NB4 (cell line): ENCODE measurements around the gene PTCH1.

Experiments
- POLR2A ChIP-seq: IDR thresholded peaks from 2 replicates; pipeline ENCODE4 v1.6.1; 2011; ENCODE audit warnings: mild to moderate bottlenecking; ENCODE audit not compliant: insufficient read length; ENCODE audit errors: extremely low read depth
- TF ChIP-seq, protein P1 (sequence below): IDR thresholded peaks from one replicate; pipeline ENCODE4 v1.5.1; 2012; ENCODE audit warnings: low read depth, low read length
- TF ChIP-seq, protein P2 (sequence below): IDR thresholded peaks from 2 replicates; pipeline ENCODE4 v1.6.1; 2011; ENCODE audit warnings: low read depth, low read length

DNA sequence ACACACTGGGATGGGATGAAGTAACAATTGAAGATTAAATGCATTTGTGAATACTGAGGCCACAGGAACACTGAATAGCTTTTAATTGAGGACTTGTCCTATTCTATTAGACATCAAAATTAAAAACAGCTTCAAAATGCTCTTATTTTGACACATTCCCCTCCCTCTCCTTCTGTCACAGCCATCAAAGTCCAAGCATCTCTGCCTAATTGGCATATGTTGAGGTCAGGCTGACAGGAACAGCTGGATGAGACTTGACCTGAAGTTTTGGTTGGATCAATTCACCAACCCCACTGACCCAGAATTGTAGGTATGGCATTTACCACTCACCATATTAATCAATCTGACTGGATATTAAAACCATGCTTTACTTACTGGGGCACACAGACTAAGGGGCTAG lies 96.3 kb downstream of the PTCH1 start:
- TF ChIP-seq, protein P1, sequence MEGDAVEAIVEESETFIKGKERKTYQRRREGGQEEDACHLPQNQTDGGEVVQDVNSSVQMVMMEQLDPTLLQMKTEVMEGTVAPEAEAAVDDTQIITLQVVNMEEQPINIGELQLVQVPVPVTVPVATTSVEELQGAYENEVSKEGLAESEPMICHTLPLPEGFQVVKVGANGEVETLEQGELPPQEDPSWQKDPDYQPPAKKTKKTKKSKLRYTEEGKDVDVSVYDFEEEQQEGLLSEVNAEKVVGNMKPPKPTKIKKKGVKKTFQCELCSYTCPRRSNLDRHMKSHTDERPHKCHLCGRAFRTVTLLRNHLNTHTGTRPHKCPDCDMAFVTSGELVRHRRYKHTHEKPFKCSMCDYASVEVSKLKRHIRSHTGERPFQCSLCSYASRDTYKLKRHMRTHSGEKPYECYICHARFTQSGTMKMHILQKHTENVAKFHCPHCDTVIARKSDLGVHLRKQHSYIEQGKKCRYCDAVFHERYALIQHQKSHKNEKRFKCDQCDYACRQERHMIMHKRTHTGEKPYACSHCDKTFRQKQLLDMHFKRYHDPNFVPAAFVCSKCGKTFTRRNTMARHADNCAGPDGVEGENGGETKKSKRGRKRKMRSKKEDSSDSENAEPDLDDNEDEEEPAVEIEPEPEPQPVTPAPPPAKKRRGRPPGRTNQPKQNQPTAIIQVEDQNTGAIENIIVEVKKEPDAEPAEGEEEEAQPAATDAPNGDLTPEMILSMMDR, result no peak
- TF ChIP-seq POLR2A, result no peak
- TF ChIP-seq, protein P2, sequence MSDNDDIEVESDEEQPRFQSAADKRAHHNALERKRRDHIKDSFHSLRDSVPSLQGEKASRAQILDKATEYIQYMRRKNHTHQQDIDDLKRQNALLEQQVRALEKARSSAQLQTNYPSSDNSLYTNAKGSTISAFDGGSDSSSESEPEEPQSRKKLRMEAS, result no peak
